Measurements from ENCODE around the gene NPPB.

DNA sequence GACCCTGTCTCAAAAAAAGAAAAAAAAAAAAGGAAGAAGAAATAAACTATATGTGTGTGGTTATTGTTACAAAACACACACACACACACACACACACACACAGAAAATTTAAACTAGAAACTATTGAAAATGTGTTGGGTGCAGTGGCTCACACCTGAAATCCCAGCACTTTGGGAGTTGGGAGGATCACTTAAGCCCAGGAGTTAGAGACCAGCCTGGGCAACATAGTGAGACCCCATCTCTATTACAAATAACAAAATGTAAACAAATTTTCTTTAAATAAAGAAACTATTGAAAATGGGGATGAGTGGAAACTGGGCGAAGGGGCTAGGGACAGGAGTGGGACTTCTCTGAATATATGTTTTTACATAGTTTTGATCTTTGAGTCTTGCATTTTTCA lies 44.5 kb upstream of the NPPB start:
- TF ChIP-seq NR1H2 (CRISPR knock-in tag; IDR thresholded peaks at IDR 0.05), result no peak
- no peak for TF ChIP-seq HMGXB4 (CRISPR knock-in tag; IDR thresholded peaks at IDR 0.05)
- TF ChIP-seq, protein P1, sequence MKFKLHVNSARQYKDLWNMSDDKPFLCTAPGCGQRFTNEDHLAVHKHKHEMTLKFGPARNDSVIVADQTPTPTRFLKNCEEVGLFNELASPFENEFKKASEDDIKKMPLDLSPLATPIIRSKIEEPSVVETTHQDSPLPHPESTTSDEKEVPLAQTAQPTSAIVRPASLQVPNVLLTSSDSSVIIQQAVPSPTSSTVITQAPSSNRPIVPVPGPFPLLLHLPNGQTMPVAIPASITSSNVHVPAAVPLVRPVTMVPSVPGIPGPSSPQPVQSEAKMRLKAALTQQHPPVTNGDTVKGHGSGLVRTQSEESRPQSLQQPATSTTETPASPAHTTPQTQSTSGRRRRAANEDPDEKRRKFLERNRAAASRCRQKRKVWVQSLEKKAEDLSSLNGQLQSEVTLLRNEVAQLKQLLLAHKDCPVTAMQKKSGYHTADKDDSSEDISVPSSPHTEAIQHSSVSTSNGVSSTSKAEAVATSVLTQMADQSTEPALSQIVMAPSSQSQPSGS (CRISPR knock-in tag; IDR thresholded peaks at IDR 0.05; ENCODE audit: borderline replicate concordance, low read depth), result no peak
- TF ChIP-seq CTCF (IDR thresholded peaks at IDR 0.05), result no peak
- TF ChIP-seq, protein P2, sequence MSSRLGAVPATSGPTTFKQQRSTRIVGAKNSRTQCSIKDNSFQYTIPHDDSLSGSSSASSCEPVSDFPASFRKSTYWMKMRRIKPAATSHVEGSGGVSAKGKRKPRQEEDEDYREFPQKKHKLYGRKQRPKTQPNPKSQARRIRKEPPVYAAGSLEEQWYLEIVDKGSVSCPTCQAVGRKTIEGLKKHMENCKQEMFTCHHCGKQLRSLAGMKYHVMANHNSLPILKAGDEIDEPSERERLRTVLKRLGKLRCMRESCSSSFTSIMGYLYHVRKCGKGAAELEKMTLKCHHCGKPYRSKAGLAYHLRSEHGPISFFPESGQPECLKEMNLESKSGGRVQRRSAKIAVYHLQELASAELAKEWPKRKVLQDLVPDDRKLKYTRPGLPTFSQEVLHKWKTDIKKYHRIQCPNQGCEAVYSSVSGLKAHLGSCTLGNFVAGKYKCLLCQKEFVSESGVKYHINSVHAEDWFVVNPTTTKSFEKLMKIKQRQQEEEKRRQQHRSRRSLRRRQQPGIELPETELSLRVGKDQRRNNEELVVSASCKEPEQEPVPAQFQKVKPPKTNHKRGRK (CRISPR knock-in tag; IDR thresholded peaks at IDR 0.05; ENCODE audit: borderline replicate concordance), result no peak
- TF ChIP-seq ZNF396 (CRISPR knock-in tag; IDR thresholded peaks at IDR 0.05; ENCODE audit: borderline replicate concordance), result no peak
- TF ChIP-seq, protein P3, sequence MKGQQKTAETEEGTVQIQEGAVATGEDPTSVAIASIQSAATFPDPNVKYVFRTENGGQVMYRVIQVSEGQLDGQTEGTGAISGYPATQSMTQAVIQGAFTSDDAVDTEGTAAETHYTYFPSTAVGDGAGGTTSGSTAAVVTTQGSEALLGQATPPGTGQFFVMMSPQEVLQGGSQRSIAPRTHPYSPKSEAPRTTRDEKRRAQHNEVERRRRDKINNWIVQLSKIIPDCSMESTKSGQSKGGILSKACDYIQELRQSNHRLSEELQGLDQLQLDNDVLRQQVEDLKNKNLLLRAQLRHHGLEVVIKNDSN (CRISPR knock-in tag; IDR thresholded peaks at IDR 0.05), result no peak
- TF ChIP-seq, protein P4, sequence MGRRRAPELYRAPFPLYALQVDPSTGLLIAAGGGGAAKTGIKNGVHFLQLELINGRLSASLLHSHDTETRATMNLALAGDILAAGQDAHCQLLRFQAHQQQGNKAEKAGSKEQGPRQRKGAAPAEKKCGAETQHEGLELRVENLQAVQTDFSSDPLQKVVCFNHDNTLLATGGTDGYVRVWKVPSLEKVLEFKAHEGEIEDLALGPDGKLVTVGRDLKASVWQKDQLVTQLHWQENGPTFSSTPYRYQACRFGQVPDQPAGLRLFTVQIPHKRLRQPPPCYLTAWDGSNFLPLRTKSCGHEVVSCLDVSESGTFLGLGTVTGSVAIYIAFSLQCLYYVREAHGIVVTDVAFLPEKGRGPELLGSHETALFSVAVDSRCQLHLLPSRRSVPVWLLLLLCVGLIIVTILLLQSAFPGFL (CRISPR knock-in tag; IDR thresholded peaks at IDR 0.05; ENCODE audit: borderline replicate concordance), result no peak
- TF ChIP-seq ESRRA (CRISPR knock-in tag; IDR thresholded peaks at IDR 0.05; ENCODE audit: borderline replicate concordance), result no peak
- TF ChIP-seq CREM (CRISPR knock-in tag; IDR thresholded peaks at IDR 0.05), result no peak
- TF ChIP-seq ZNF121 (CRISPR knock-in tag; IDR thresholded peaks at IDR 0.05), result no peak
- TF ChIP-seq TCF7 (CRISPR knock-in tag; IDR thresholded peaks at IDR 0.05; ENCODE audit: low read depth), result no peak

Data from WTC11 (cell line).